GM12892 (cell line): ENCODE results near the gene ENOX1.

Experiments used
- POLR2A ChIP-seq: IDR thresholded peaks from 2 replicates; pipeline ENCODE4 v1.6.1; 2011; ENCODE audit warnings: low read depth, low read length, control low read depth
- POLR2AphosphoS5 ChIP-seq: IDR thresholded peaks from 2 replicates; pipeline ENCODE4 v1.6.1; 2011; ENCODE audit warnings: low read depth, low read length, control low read depth
- TAF1 ChIP-seq: IDR thresholded peaks from 2 replicates; pipeline ENCODE4 v1.6.1; 2011; ENCODE audit warnings: low read depth, mild to moderate bottlenecking, control low read depth, low read length, borderline replicate concordance

- TF ChIP-seq POLR2A (no peak), TAF1 (no peak), POLR2AphosphoS5 (no peak)
Measured at GRCh38 chr13:43297967-43298678, 488.6 kb downstream of the ENOX1 start.
